Activated T-cell treated with anti-CD3 and anti-CD28 coated beads, Interleukin-2, amount 50 U/mL, for 1 hour (primary cell): Measurements from ENCODE around the gene CEP104.

Source experiments
- DNase-seq: peaks from one replicate; pipeline ENCODE4 v3.0.0-alpha.2; 2020

Gene CEP104

GRCh38 chr1:3893190-3893589 is 36.2 kb upstream of the CEP104 start:
- no peak for DNase-seq

- no peak for DNase-seq
Measured at GRCh38 chr1:3892748-3893147, 35.7 kb upstream of the CEP104 start.

GRCh38 chr1:3891329-3891865 is 34.4 kb upstream of the CEP104 start:
- no peak for DNase-seq

GRCh38 chr1:3890389-3891328 is 33.6 kb upstream of the CEP104 start:
- DNase-seq, result no peak

GRCh38 chr1:3889936-3890335 is 32.9 kb upstream of the CEP104 start:
- no peak for DNase-seq

GRCh38 chr1:3888301-3888700 is 31.3 kb upstream of the CEP104 start:
- DNase-seq, result no peak

- DNase-seq, result no peak
Measured at GRCh38 chr1:3886691-3887090, 29.7 kb upstream of the CEP104 start.

- no peak for DNase-seq
Measured at GRCh38 chr1:3886106-3886670, 29.2 kb upstream of the CEP104 start.

- no peak for DNase-seq
Measured at GRCh38 chr1:3885611-3886010, 28.6 kb upstream of the CEP104 start.

- DNase-seq, result no peak
Measured at GRCh38 chr1:3884966-3885365, 28.0 kb upstream of the CEP104 start.

GRCh38 chr1:3883194-3883925 is 26.3 kb upstream of the CEP104 start:
- no peak for DNase-seq

GRCh38 chr1:3881193-3881480 is 24.1 kb upstream of the CEP104 start:
- no peak for DNase-seq

GRCh38 chr1:3880429-3881192 is 23.6 kb upstream of the CEP104 start:
- no peak for DNase-seq

- no peak for DNase-seq
Measured at GRCh38 chr1:3879787-3880428, 22.9 kb upstream of the CEP104 start.

- DNase-seq, result no peak
Measured at GRCh38 chr1:3879099-3879498, 22.1 kb upstream of the CEP104 start.

GRCh38 chr1:3876716-3877115 is 19.7 kb upstream of the CEP104 start:
- DNase-seq, result no peak

GRCh38 chr1:3874736-3875135 is 17.7 kb upstream of the CEP104 start:
- no peak for DNase-seq

GRCh38 chr1:3872546-3872945 is 15.5 kb upstream of the CEP104 start:
- DNase-seq, result no peak

- DNase-seq, result no peak
Measured at GRCh38 chr1:3871451-3871805, 14.4 kb upstream of the CEP104 start.

GRCh38 chr1:3869751-3870301 is 12.8 kb upstream of the CEP104 start:
- DNase-seq, result no peak

- DNase-seq, result no peak
Measured at GRCh38 chr1:3868464-3869006, 11.5 kb upstream of the CEP104 start.

- DNase-seq, result no peak
Measured at GRCh38 chr1:3865606-3866160, 8.7 kb upstream of the CEP104 start.
